GM23248 (cell line): ENCODE results near the gene CRB1.

Experiments used
- EZH2 ChIP-seq: fragments of 200-600 bp; sonication (generic); IDR thresholded peaks from 2 replicates; pipeline ENCODE4 v1.6.1; 2018; ENCODE audit warnings: antibody characterized with exemption, mild to moderate bottlenecking; ENCODE audit not compliant: insufficient read depth, poor library complexity, severe bottlenecking
- EZH2phosphoT487 ChIP-seq: fragments of 200-600 bp; sonication (generic); IDR thresholded peaks from 2 replicates; pipeline ENCODE4 v1.6.1; 2018; ENCODE audit warnings: antibody characterized with exemption, moderate library complexity, mild to moderate bottlenecking, low read depth; ENCODE audit not compliant: insufficient read depth

DNA sequence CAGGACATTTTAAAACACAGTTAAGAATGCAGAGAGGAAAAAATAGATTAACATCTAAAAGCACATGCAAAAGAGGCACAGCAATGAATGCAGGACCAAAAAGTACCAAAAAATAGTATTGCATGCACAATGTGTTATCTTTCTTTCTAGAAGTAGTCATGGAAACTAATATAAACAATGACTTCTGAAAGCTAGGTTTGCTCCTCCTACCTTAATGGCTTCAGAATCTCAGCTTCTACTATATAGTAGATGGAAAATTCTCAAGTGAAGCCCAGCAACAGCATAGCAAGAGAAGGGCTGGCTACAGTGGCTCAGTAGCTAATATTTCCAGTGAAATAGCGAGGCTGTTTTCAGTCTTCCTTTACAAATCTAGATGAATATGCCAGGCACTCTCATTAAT, 125.1 kb downstream of the CRB1 start:
- TF ChIP-seq EZH2phosphoT487, result no peak
- TF ChIP-seq EZH2, result no peak
